Measurements from ENCODE around the gene GAK.

Gene GAK

DNA sequence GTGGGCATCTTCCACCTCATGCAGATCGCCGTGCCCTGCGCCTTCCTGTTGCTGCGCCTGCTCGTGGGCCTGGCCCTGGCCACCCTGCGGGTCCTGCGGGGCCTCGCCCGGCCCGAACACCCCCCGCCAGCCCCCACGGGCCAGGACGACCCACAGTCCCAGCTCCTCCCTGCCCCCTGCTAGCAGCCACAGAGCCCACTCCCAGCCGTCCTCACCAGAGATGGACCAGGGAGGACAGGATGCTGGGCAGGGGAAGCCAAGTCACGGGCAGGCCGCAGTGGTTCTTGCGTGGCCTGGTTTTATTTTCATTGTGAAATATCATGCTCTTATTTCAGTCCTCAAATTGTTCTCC lies 26.2 kb upstream of the GAK start:
- TF ChIP-seq, protein P1, sequence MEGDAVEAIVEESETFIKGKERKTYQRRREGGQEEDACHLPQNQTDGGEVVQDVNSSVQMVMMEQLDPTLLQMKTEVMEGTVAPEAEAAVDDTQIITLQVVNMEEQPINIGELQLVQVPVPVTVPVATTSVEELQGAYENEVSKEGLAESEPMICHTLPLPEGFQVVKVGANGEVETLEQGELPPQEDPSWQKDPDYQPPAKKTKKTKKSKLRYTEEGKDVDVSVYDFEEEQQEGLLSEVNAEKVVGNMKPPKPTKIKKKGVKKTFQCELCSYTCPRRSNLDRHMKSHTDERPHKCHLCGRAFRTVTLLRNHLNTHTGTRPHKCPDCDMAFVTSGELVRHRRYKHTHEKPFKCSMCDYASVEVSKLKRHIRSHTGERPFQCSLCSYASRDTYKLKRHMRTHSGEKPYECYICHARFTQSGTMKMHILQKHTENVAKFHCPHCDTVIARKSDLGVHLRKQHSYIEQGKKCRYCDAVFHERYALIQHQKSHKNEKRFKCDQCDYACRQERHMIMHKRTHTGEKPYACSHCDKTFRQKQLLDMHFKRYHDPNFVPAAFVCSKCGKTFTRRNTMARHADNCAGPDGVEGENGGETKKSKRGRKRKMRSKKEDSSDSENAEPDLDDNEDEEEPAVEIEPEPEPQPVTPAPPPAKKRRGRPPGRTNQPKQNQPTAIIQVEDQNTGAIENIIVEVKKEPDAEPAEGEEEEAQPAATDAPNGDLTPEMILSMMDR (IDR thresholded peaks at IDR 0.05; ENCODE audit: insufficient read depth, missing control alignments), result no peak
- DNase-seq (ENCODE audit: insufficient read length, low spot score) (no peak), FAIRE-seq (no peak)

DNA sequence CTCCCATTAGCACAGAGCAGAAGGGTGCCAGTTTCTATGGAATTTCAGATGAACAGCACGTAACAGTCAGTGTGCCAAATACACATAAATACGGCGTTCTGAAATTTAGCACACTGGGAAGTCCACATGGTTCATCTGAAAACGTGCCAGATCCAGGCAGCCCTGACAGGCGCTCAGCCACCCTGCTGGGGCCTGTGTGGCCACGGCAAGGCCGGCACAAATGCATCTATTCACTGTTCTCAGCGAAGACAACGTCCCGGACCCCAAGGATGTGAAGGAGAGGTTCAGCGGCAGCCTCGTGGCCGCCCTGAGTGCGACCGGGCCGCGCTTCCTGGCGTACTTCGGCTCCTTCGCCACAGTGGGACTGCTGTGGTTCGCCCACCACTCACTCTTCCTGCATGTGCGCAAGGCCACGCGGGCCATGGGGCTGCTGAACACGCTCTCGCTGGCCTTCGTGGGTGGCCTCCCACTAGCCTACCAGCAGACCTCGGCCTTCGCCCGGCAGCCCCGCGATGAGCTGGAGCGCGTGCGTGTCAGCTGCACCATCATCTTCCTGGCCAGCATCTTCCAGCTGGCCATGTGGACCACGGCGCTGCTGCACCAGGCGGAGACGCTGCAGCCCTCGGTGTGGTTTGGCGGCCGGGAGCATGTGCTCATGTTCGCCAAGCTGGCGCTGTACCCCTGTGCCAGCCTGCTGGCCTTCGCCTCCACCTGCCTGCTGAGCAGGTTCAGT lies 25.6 kb upstream of the GAK start:
- TF ChIP-seq, protein P1 (IDR thresholded peaks at IDR 0.05; ENCODE audit: insufficient read depth, missing control alignments), result no peak
- no peak for FAIRE-seq

DNA sequence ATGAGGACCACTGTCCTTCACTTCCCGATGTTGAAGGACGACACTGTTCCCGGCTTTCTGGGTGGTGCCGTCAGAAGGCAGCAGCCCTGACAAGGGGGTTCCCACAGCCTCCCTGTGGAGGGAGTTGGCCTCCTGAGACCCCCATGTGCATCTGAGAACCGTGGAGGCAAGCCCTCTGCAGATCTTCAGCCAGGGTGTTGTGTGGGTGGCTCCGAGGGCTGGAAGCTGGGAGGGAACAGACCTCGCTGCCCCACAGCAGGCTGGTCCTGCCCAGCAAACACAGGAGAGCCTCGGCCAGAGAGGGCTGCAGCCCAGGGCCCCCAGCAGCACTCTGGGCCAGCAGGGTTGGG lies 25.1 kb upstream of the GAK start:
- FAIRE-seq, result no peak
- TF ChIP-seq, protein P1 (IDR thresholded peaks at IDR 0.05; ENCODE audit: insufficient read depth, missing control alignments), result no peak

More for the DNA sequence above, 25.6 kb upstream of the GAK start:
- DNase-seq (ENCODE audit: insufficient read length, low spot score), result no peak

DNA sequence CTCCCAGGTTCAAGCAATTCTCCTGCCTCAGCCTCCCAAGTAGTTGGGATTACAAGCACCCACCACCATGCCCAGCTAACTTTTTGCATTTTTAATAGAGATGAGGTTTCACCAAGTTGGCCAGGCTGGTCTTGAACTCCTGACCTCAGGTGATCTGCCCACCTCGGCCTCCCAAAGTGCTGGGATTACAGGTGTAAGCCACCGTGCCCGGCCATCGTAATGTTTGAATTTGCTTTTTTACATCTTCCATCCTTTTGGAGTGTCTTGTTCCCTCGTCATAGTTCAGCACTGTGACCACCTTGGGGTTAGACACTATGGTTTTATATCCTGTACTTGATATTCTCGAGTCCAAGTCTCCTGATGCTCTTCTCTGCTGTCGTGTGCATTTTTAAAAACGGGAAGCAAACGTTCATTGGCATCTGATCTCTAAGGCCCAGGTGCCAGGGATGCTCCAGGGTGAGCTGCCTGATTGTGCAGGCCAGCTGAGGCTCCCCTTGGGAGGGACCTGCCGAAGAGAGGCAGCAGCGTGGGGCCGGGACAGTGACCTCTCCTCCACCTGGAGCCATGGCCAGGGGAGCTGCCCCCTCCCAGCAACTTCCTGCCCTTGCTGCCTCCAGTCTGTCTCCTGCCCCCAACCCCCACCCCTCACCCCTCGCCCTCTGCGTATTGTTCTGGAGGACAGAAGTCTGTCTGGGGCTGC lies 24.6 kb upstream of the GAK start:
- TF ChIP-seq, protein P1 (IDR thresholded peaks at IDR 0.05; ENCODE audit: insufficient read depth, missing control alignments), result no peak
- DNase-seq (ENCODE audit: insufficient read length, low spot score) (no peak), FAIRE-seq (no peak)

More for the DNA sequence above, 25.1 kb upstream of the GAK start:
- no peak for DNase-seq (ENCODE audit: insufficient read length, low spot score)

DNA sequence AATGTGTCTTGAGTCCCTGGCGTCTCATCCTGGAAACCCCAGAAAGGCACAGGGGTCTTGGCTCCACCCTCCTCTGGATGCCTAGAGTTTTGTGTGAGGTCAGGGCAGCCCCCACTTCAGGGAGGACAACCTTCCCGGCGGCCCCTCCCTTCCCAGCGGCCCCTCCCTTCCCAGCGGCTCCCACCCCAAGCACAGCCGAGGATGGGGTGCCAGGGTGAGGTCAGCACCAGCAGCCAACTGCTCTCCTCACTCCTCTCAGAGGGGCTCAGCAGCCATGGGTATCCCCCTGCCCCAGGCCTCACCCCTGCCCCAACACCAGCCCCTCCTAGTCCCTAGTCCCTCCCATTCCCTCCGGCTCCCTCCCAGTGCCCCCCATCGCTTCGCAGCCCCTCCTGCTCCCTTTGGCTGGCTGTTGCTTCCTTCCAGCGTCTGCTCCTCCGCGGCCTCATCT lies 23.8 kb upstream of the GAK start:
- TF ChIP-seq, protein P1 (IDR thresholded peaks at IDR 0.05; ENCODE audit: insufficient read depth, missing control alignments), result no peak
- FAIRE-seq, result no peak

DNA sequence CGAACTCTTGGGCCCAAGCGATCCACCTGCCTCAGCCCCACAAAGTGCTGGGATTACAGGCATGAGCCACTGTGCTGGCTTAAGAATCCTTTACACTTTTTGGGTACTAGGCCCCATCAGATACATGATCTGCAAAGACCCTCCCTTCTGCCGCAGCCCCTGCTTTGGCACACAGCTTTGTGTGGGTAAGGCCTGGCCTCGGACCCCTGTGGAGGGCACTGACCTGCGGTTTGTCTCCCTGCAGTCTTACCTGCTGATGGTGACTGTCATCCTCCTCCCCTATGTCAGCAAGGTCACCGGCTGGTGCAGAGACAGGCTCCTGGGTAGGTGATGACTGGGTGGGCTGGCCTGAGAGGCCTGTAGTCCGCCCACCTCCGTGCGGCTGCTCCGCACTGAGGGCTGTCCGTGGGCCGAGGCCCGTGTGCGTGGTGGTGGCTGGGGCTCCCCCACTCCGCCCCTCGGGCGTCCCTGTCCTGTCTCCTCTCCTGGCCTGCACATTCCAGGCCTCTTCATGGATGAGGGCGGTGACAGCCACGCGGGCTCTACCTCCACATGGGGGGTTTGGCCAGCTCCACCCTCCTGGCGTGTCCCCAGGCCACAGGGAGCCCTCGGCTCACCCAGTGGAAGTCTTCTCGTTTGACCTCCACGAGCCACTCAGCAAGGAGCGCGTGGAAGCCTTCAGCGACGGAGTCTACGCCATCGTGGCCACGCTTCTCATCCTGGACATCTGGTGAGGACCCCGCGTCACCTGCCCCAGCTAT lies 23.2 kb upstream of the GAK start:
- DNase-seq (ENCODE audit: insufficient read length, low spot score) (no peak), FAIRE-seq (no peak)
- TF ChIP-seq, protein P1 (IDR thresholded peaks at IDR 0.05; ENCODE audit: insufficient read depth, missing control alignments), result no peak

More for the DNA sequence above, 23.8 kb upstream of the GAK start:
- DNase-seq (ENCODE audit: insufficient read length, low spot score), result no peak

Data from D721Med (cell line).